Nephron (organoid): Measurements from ENCODE around the gene KIAA1217.

Source experiments
- H3K27ac Mint-ChIP-seq, 3 experiments: 2 replicates each; pipeline ENCODE4 v1.8.0; 2020; ENCODE audit warnings: mixed read lengths in 3 of 3, mild to moderate bottlenecking in 2 of 3, moderate library complexity in 1 of 3
- H3K27me3 Mint-ChIP-seq: 2 replicates; pipeline ENCODE4 v1.8.0; 2021; ENCODE audit warnings: low read depth, mild to moderate bottlenecking, moderate library complexity, mixed read lengths
- H3K36me3 Mint-ChIP-seq: 2 replicates; pipeline ENCODE4 v1.8.0; 2020; ENCODE audit warnings: low read depth, mixed read lengths
- H3K4me1 Mint-ChIP-seq: 2 replicates; pipeline ENCODE4 v1.8.0; 2020; ENCODE audit warnings: mixed read lengths
- H3K4me3 Mint-ChIP-seq, 3 experiments: 2 replicates each; pipeline ENCODE4 v1.8.0; 2020; ENCODE audit warnings: mild to moderate bottlenecking in 3 of 3, mixed read lengths in 3 of 3, moderate library complexity in 2 of 3
- H3K9me3 Mint-ChIP-seq: 2 replicates; pipeline ENCODE4 v1.8.0; 2020; ENCODE audit warnings: mixed read lengths
- CTCF ChIP-seq, 3 experiments: fragments of 200-600 bp; sonication (generic); IDR thresholded peaks; one replicate each; pipeline ENCODE4 v1.5.0; 2021; ENCODE audit warnings: antibody characterized with exemption in 3 of 3; ENCODE audit not compliant: unreplicated experiment in 3 of 3

Gene KIAA1217

GRCh38 chr10:24374134-24374915, 165.4 kb downstream of the KIAA1217 start:
- H3K27me3 Mint-ChIP-seq = no peaks in the 10 kb centered on the region
- H3K27ac Mint-ChIP-seq = peak overlapping the region in 2 of 3 experiments; percentile 4 to 52
- peaks cover 70% of the 10 kb centered on the region for H3K36me3 Mint-ChIP-seq
- TF ChIP-seq CTCF (IDR thresholded peaks at IDR 0.05; ENCODE audit: unreplicated experiment in 3 of 3) = no peak
- no peak overlapping the region for H3K4me3 Mint-ChIP-seq
- H3K4me1 Mint-ChIP-seq = peaks cover 12% of the 10 kb centered on the region
- peaks cover 4% of the 10 kb centered on the region for H3K9me3 Mint-ChIP-seq

- H3K27me3 Mint-ChIP-seq = no peaks in the 10 kb centered on the region
- no peak for TF ChIP-seq CTCF (IDR thresholded peaks at IDR 0.05; ENCODE audit: unreplicated experiment in 3 of 3)
- no peak overlapping the region for H3K27ac Mint-ChIP-seq
- no peak overlapping the region for H3K4me3 Mint-ChIP-seq
- H3K4me1 Mint-ChIP-seq = peaks cover 15% of the 10 kb centered on the region
- H3K36me3 Mint-ChIP-seq = peaks cover 63% of the 10 kb centered on the region
- peaks cover 4% of the 10 kb centered on the region for H3K9me3 Mint-ChIP-seq
Observed at GRCh38 chr10:24375510-24375909, 166.6 kb downstream of the KIAA1217 start.

- Mint-ChIP-seq H3K4me3 (no peak overlapping the region), H3K36me3 (peaks cover 60% of the 10 kb centered on the region)
- no peak for TF ChIP-seq CTCF (IDR thresholded peaks at IDR 0.05; ENCODE audit: unreplicated experiment in 3 of 3)
Observed at GRCh38 chr10:24376731-24377130, 167.8 kb downstream of the KIAA1217 start.

GRCh38 chr10:24378126-24378920, 169.4 kb downstream of the KIAA1217 start:
- TF ChIP-seq CTCF (IDR thresholded peaks at IDR 0.05; ENCODE audit: unreplicated experiment in 3 of 3) = no peak
- no peak overlapping the region for H3K27ac Mint-ChIP-seq
- H3K36me3 Mint-ChIP-seq = peaks cover 54% of the 10 kb centered on the region
- no peak overlapping the region for H3K4me3 Mint-ChIP-seq
- no peaks in the 10 kb centered on the region for H3K9me3 Mint-ChIP-seq
- H3K4me1 Mint-ChIP-seq = peaks cover 32% of the 10 kb centered on the region
- no peaks in the 10 kb centered on the region for H3K27me3 Mint-ChIP-seq

More at GRCh38 chr10:24376731-24377130, 167.8 kb downstream of the KIAA1217 start:
- Mint-ChIP-seq H3K27ac (no peak overlapping the region), H3K27me3 (no peaks in the 10 kb centered on the region), H3K4me1 (peaks cover 18% of the 10 kb centered on the region), H3K9me3 (peaks cover 4% of the 10 kb centered on the region)

GRCh38 chr10:24381235-24382010, 172.5 kb downstream of the KIAA1217 start:
- H3K4me3 Mint-ChIP-seq = no peak overlapping the region
- H3K4me1 Mint-ChIP-seq = peaks cover 42% of the 10 kb centered on the region
- H3K9me3 Mint-ChIP-seq = peaks cover 4% of the 10 kb centered on the region
- no peaks in the 10 kb centered on the region for H3K27me3 Mint-ChIP-seq
- TF ChIP-seq CTCF (IDR thresholded peaks at IDR 0.05; ENCODE audit: unreplicated experiment in 3 of 3) = no peak
- peaks cover 60% of the 10 kb centered on the region for H3K36me3 Mint-ChIP-seq
- H3K27ac Mint-ChIP-seq = peak overlapping the region in 1 of 3 experiments; percentile 22
